Measurements from ENCODE around the gene SLC41A1.
A peak's percentile ranks its signal among the peaks of the same experiment; 100 is the strongest.

The SLC41A1 gene

GRCh38 chr1:205822397-205822796 lies 9.4 kb upstream of the SLC41A1 start:
- no peak for DNase-seq (ENCODE audit: low read depth)

GRCh38 chr1:205817988-205818387 lies 5.0 kb upstream of the SLC41A1 start:
- no peak for DNase-seq (ENCODE audit: low read depth)

GRCh38 chr1:205817364-205817763 lies 4.4 kb upstream of the SLC41A1 start:
- DNase-seq (ENCODE audit: low read depth) = no peak

DNA sequence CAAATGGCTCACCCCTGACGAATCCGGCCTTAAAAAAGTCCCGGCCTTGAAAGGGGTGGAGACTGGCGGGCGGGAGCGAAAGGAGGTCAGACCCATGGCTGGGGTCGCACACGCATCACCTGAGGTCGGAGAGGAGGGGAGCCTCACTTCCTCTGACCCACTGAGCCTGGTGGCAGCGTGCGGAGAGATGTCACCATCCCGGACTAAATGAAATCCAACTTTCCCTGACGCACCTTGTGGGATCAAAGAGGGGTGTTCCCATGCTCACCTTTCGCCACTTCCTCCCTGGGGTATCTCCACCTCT lies 709 bp upstream of the SLC41A1 start:
- peak; percentile 19 for DNase-seq (ENCODE audit: low read depth)

- no peak for DNase-seq (ENCODE audit: low read depth)
These were observed 624 bp downstream of the SLC41A1 start for GRCh38 chr1:205812271-205812877.

DNA sequence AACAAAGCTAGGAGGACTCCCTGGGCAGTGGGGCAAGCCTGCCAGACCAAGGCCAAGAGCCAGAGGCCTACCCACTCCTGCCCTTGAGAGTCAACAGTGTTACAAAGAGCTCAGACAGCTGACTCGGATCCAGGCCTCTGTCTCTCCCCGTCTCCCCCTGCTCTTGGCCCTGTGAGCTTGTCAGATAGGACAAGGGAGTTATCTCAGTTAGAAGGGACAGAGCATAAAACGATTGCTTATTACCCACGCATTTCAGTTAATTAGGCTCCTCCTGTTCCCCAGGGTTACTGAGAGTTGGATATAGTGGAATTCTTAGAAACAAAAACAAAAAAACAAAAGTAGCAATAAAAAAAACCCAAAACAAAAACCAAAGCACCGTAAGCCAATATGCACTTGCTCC lies 1.3 kb downstream of the SLC41A1 start:
- no peak for DNase-seq (ENCODE audit: low read depth)

GRCh38 chr1:205810448-205811157 lies 2.4 kb downstream of the SLC41A1 start:
- DNase-seq (ENCODE audit: low read depth) = no peak

GRCh38 chr1:205809942-205810345 lies 3.1 kb downstream of the SLC41A1 start:
- DNase-seq (ENCODE audit: low read depth) = no peak

- no peak for DNase-seq (ENCODE audit: low read depth)
These were observed 3.5 kb downstream of the SLC41A1 start for GRCh38 chr1:205809469-205809868.

GRCh38 chr1:205805082-205805711 lies 7.8 kb downstream of the SLC41A1 start:
- no peak for DNase-seq (ENCODE audit: low read depth)

DNA sequence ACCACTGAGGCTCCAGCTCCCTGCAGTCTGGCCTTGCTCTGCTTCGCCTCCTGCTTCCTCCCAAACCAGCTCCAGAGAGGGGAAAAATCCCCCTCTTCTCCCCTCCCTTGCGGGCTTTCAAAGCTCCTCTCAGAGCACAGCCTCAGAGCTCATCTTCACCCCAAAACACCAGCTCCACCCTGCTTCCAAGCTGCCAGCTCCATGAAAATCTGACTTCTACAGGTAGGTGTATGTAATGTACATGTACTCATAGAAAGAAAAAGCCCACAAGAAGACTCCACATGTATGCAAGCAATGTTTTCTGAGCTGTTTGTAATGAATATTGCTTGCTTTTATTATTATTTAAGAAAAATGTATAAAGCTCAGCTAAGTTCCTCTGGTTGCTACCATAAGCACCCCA lies 8.4 kb downstream of the SLC41A1 start:
- DNase-seq (ENCODE audit: low read depth) = no peak

- no peak for DNase-seq (ENCODE audit: low read depth)
These were observed 9.0 kb downstream of the SLC41A1 start for GRCh38 chr1:205803986-205804385.

DNA sequence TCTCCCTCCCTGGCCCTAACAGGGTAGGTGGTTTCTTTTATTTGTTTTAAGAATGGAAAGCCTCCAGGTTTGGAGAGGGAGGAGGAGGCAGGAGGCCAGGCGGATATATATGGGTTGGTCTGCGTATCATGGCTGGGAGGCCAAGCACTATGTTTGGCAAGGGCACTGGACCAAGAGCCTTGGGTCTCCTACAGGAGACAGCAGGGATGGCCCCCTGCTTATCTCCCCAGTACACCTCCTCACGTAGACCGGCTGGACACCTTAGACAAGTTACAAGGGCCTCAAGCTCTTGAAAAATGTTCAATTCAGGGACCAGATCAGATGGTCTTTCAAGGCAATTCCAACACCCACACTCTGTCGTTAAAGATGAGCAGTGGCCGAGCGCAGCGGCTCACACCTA lies 10.9 kb downstream of the SLC41A1 start:
- no peak for DNase-seq (ENCODE audit: low read depth)

DNA sequence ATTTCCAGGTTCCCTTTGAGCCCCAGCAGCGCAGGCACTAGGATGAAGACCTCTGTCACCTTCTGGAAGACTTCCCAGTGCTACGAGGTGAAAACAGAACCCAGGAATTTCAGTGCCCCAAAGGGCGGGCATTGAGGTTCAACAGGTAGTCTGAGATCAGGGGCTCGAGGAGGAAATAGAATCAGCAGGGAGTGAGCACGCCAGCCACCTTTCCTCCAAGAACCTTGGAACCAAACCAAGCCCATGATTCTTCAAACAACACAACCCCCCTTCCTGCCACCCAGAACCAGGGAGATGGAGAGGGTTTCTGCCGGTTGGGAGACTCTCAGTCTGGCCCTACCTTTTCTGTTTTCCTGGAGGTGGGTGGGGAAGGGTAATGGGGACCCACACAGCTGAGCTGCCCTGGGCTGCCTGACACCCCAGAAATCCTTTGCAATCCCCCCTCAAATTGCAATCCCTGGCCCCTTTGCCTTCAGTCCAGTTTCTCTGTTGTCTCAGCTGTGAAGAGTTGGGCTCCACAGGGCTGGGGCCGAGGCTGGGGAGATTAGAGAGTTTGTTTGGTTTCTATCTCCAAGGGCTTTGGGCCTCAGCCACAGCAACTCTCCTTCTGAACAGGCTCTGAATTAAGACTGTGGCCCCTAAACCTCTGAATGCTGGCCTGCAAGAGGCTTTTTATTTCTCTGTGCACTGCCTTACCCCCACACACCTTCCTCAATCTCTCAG lies 11.9 kb downstream of the SLC41A1 start:
- DNase-seq (ENCODE audit: low read depth) = no peak

GRCh38 chr1:205800427-205800826 lies 12.6 kb downstream of the SLC41A1 start:
- no peak for DNase-seq (ENCODE audit: low read depth)

- no peak for DNase-seq (ENCODE audit: low read depth)
These were observed 14.4 kb downstream of the SLC41A1 start for GRCh38 chr1:205798577-205798976.

- no peak for DNase-seq (ENCODE audit: low read depth)
These were observed 15.8 kb downstream of the SLC41A1 start for GRCh38 chr1:205797168-205797567.

DNA sequence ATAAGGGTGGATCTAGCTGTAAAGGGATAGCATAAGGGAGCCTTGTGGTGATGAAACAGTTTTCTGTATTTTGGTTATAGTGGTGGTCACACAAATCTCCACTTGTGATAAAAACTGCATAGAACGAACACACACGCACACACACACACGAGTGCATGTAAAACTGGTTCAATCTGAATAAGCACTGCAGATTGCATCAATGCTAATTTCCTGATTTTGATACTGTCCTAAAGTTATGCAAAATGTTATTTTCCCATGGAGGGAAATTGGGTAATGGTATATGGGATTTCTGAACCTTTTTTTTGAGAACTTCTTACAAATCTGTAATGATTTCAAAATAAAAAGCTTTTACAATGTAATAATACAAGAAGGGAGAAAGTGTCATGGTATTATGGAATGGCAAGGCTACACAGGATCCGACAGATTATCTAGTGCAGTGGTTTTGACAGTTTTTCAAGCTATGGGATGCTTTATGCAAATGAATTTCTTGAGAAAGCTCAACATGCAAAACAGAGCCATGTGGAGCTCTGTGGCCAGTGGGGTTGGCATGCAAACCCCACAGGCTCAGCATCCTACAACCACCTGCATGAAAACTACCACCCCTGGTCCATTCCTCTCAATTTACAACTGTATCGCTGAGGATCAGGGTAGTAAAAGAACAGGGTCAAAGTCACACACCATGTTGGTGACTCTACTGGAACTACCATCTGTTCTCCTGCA lies 18.8 kb downstream of the SLC41A1 start:
- DNase-seq (ENCODE audit: low read depth) = no peak

DNA sequence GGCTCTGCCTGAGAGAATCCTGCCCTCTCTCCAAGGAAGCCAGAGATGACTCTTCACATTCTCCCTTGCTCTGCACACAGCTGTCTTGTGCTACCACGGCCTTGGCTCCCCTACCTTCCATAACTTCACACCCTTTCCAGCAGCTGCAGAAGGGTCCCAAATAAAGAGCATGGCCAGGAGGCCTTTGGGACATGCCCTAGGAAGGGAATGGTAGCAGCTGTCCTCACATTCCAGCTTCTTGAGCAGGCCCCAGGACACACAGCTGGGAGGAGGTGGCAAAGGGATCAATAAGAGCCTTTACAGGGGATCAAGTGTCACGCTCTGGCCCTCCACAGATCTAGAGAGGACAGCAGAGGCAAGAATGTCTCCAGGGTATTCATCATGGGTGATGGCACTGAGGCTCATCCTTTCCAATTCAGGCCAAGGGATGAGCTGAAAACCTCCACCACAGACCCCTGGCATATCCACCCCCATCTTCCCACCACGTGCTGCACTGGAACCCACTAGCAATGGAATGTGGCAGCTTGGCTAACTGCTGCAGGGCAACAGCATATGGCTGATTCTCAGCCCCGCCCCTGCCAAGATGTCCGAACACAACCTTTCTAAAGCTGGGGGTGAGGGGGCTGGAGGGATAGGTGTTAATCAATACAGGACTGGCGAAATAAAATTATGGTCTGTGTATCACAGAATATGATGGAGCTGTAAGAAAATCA lies 19.9 kb downstream of the SLC41A1 start:
- DNase-seq (ENCODE audit: low read depth) = no peak

GRCh38 chr1:205792481-205792881 lies 20.5 kb downstream of the SLC41A1 start:
- DNase-seq (ENCODE audit: low read depth) = no peak

- DNase-seq (ENCODE audit: low read depth) = peak; percentile 8
These were observed 21.3 kb downstream of the SLC41A1 start for GRCh38 chr1:205791568-205792180.

All from T-helper 22 cell (primary cell).